Ovary (tissue), 3 donors: ENCODE data around the gene SLC41A1.

ENCODE experiments used
- CTCF ChIP-seq, 3 donors: fragments of 450-650 bp in 2 of 3; fragments of 200-600 bp in 1 of 3; IDR thresholded peaks; one replicate each; pipeline versions ENCODE4 v1.5.1 to v1.8.0; 2016 to 2022; ENCODE audit warnings: antibody characterized with exemption in 3 of 3, mild to moderate bottlenecking in 1 of 3
- EP300 ChIP-seq: sonication (generic); formaldehyde crosslinking; IDR thresholded peaks from one replicate; pipeline ENCODE4 v1.6.1; 2017; ENCODE audit warnings: antibody characterized with exemption
- donor health status: DM: no; HTN: no; CAD: no.

GRCh38 chr1:205786601-205787000 is 26.4 kb downstream of the SLC41A1 start:
- TF ChIP-seq CTCF (IDR thresholded peaks at IDR 0.05) (no peak), EP300 (no peak)
